ENCODE results near the gene SNRNP70. TPM values are rescaled to one million over a fixed set of nuclear protein-coding genes. Genes with fewer than 3 reads are reported as not detected.

The SNRNP70 gene
- total RNA-seq, 1 experiment from 2014 or later: 138 TPM

Other genes starting within 250 kb of the SNRNP70 start
- gene HSD17B14, start 249.0 kb upstream of the SNRNP70 start, total RNA-seq (2014; rRNA removed; shearing (Covaris generic)): not detected in 2 replicates
- 2.9 and 5.4 TPM in 2 replicates for gene PLEKHA4, start 216.8 kb upstream of the SNRNP70 start, total RNA-seq (2014; rRNA removed; shearing (Covaris generic))
- gene PPP1R15A, start 213.0 kb upstream of the SNRNP70 start, total RNA-seq (2014; rRNA removed; shearing (Covaris generic)): 15.8 and 16.1 TPM in 2 replicates
- gene TULP2, start 186.7 kb upstream of the SNRNP70 start, total RNA-seq (2014; rRNA removed; shearing (Covaris generic)): not detected in 2 replicates
- 199 and 224 TPM in 2 replicates for gene NUCB1, start 185.1 kb upstream of the SNRNP70 start, total RNA-seq (2014; rRNA removed; shearing (Covaris generic))
- gene DHDH, start 151.8 kb upstream of the SNRNP70 start, total RNA-seq (2014; rRNA removed; shearing (Covaris generic)): 0.27 TPM in 1 of 2 replicates, not detected in the other
- gene BAX, start 130.6 kb upstream of the SNRNP70 start, total RNA-seq (2014; rRNA removed; shearing (Covaris generic)): 132 and 135 TPM in 2 replicates
- gene FTL, start 120.1 kb upstream of the SNRNP70 start, total RNA-seq (2014; rRNA removed; shearing (Covaris generic)): 22,782 and 25,960 TPM in 2 replicates
- gene GYS1, start 92.1 kb upstream of the SNRNP70 start, total RNA-seq (2014; rRNA removed; shearing (Covaris generic)): 31.7 and 31.9 TPM in 2 replicates
- gene RUVBL2, start 91.6 kb upstream of the SNRNP70 start, total RNA-seq (2014; rRNA removed; shearing (Covaris generic)): 353 and 374 TPM in 2 replicates
- gene LHB, start 68.4 kb upstream of the SNRNP70 start, total RNA-seq (2014; rRNA removed; shearing (Covaris generic)): not detected in 2 replicates
- gene CGB3, start 61.1 kb upstream of the SNRNP70 start, total RNA-seq (2014; rRNA removed; shearing (Covaris generic)): not detected in 2 replicates
- gene CGB2, start 53.6 kb upstream of the SNRNP70 start, total RNA-seq (2014; rRNA removed; shearing (Covaris generic)): not detected in 2 replicates
- gene CGB1, start 48.6 kb upstream of the SNRNP70 start, total RNA-seq (2014; rRNA removed; shearing (Covaris generic)): 0.77 and 11.4 TPM in 2 replicates
- 0.33 and 3.3 TPM in 2 replicates for gene CGB5, start 41.6 kb upstream of the SNRNP70 start, total RNA-seq (2014; rRNA removed; shearing (Covaris generic))
- gene CGB8, start 36.3 kb upstream of the SNRNP70 start, total RNA-seq (2014; rRNA removed; shearing (Covaris generic)): 1.5 TPM in 1 of 2 replicates, not detected in the other
- not detected in 2 replicates for gene CGB7, start 27.7 kb upstream of the SNRNP70 start, total RNA-seq (2014; rRNA removed; shearing (Covaris generic))
- gene NTF4, start 20.6 kb upstream of the SNRNP70 start, total RNA-seq (2014; rRNA removed; shearing (Covaris generic)): not detected in 2 replicates
- gene KCNA7, start 12.8 kb upstream of the SNRNP70 start, total RNA-seq (2014; rRNA removed; shearing (Covaris generic)): not detected in 2 replicates
- gene LIN7B, start 28.9 kb downstream of the SNRNP70 start, total RNA-seq (2014; rRNA removed; shearing (Covaris generic)): 4.1 and 15.2 TPM in 2 replicates
- 0.80 and 7.3 TPM in 2 replicates for gene C19orf73, start 33.7 kb downstream of the SNRNP70 start, total RNA-seq (2014; rRNA removed; shearing (Covaris generic))
- 5.4 and 6.9 TPM in 2 replicates for gene PPFIA3, start 34.1 kb downstream of the SNRNP70 start, total RNA-seq (2014; rRNA removed; shearing (Covaris generic))
- 0.06 TPM in 1 of 2 replicates, not detected in the other for gene HRC, start 69.9 kb downstream of the SNRNP70 start, total RNA-seq (2014; rRNA removed; shearing (Covaris generic))
- 3.9 and 5.0 TPM in 2 replicates for gene TRPM4, start 72.3 kb downstream of the SNRNP70 start, total RNA-seq (2014; rRNA removed; shearing (Covaris generic))
- gene SLC6A16, start 239.7 kb downstream of the SNRNP70 start, total RNA-seq (2014; rRNA removed; shearing (Covaris generic)): 0.16 and 0.85 TPM in 2 replicates
- gene CD37, start 250.0 kb downstream of the SNRNP70 start, total RNA-seq (2014; rRNA removed; shearing (Covaris generic)): not detected in 2 replicates

Data from H4 (cell line).